Testis (tissue), 2 donors: Measurements from ENCODE around the gene ABCA13.

Experiments used
- POLR2A ChIP-seq: fragments of 450-650 bp; IDR thresholded peaks from one replicate; pipeline ENCODE4 v1.6.1; 2017; ENCODE audit warnings: antibody characterized with exemption, mild to moderate bottlenecking, moderate library complexity
- TF ChIP-seq, protein P1 (sequence below), 3 experiments: fragments of 450-650 bp in 2 of 3; fragments of 200-600 bp in 1 of 3; sonication (generic) in 1 of 3; IDR thresholded peaks; one replicate each; pipeline ENCODE4 v1.5.1; 2016 to 2019; ENCODE audit warnings: antibody characterized with exemption in 3 of 3, mild to moderate bottlenecking in 2 of 3, moderate library complexity in 1 of 3

DNA sequence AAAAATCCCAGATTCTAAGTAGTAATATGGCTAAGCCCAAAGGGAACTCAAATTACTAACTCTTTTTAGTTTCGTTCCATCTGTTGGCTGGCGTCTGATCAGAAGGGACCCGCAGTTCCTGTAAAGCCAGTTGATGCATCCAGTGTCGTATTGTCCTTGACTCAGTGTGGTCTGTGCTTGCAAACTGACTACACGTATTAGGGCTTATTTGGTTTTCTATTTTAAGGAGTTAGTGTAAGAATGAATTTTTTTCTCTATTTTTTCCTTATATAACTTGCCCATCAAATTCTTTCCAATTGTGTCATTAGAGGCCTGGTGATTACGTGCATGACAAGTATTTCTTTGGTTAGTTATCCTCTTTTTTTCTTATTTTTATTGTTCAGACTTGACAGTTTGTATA lies 9.7 kb downstream of the ABCA13 start:
- TF ChIP-seq, protein P1, sequence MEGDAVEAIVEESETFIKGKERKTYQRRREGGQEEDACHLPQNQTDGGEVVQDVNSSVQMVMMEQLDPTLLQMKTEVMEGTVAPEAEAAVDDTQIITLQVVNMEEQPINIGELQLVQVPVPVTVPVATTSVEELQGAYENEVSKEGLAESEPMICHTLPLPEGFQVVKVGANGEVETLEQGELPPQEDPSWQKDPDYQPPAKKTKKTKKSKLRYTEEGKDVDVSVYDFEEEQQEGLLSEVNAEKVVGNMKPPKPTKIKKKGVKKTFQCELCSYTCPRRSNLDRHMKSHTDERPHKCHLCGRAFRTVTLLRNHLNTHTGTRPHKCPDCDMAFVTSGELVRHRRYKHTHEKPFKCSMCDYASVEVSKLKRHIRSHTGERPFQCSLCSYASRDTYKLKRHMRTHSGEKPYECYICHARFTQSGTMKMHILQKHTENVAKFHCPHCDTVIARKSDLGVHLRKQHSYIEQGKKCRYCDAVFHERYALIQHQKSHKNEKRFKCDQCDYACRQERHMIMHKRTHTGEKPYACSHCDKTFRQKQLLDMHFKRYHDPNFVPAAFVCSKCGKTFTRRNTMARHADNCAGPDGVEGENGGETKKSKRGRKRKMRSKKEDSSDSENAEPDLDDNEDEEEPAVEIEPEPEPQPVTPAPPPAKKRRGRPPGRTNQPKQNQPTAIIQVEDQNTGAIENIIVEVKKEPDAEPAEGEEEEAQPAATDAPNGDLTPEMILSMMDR (IDR thresholded peaks at IDR 0.05) = no peak
- no peak for TF ChIP-seq POLR2A
